Activated CD8-positive, alpha-beta memory T cell treated with anti-CD3 and anti-CD28 coated beads, Interleukin-2, amount 50 U/mL, for 48 hours (primary cell): ENCODE data around the gene ABCB1.
"Not testable (repeated sequence)": the region's sequence is repeated elsewhere in the genome, so short reads cannot be mapped to it uniquely, and the experiment has no call there.

Experiments
- DNase-seq: peaks from one replicate; pipeline ENCODE4 v3.0.0-alpha.2; 2020

Gene ABCB1

GRCh38 chr7:87465534-87465880 is 135.2 kb downstream of the ABCB1 start:
- not testable (repeated sequence) for DNase-seq

DNA sequence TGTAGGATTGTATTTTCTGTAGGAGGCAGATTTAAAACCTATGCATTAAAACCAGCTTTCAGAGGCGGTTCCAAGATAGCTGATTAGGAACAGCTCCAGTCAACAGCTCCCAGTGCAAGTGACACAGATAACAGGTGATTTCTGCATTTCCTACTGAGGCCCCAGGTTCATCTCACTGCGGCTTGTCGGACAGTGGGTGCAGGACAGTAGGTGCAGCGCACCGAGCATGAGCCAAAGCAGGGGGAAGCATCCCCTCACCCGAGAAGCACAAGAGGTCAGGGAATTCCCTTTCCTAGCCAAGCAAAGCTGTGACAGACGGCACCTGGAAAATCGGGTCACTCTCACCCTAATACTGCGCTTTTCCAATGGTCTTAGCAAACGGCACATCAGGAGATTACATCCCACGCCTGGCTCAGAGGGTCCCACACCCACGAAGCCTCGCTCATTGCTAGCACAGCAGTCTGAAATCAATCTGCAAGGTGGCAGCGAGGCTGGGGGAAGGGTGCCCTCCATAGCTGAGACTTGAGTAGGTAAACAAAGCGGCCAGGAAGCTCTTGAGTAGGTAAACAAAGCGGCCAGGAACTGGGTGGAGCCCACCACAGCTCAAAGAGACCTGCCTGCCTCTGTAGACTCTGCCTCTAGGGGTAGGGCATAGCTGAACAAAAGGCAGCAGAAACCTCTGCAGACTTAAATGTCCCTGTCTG is 135.7 kb downstream of the ABCB1 start:
- DNase-seq: not testable (repeated sequence)

GRCh38 chr7:87463982-87464381 is 136.7 kb downstream of the ABCB1 start:
- DNase-seq: no peak

GRCh38 chr7:87460444-87460843 is 140.2 kb downstream of the ABCB1 start:
- DNase-seq: not testable (repeated sequence)

- no peak for DNase-seq
Measured at GRCh38 chr7:87459941-87460340, 140.7 kb downstream of the ABCB1 start.

- no peak for DNase-seq
Measured at GRCh38 chr7:87458148-87458547, 142.5 kb downstream of the ABCB1 start.

GRCh38 chr7:87456247-87456646 is 144.4 kb downstream of the ABCB1 start:
- no peak for DNase-seq
